Stimulated activated CD8-positive, alpha-beta memory T cell treated with anti-CD3 and anti-CD28 coated beads, Interleukin-7, amount 100 ng/mL, for 24 hours (primary cell): Measurements from ENCODE around the gene IMPACT.

Experiments used
- DNase-seq: peaks from one replicate; pipeline ENCODE4 v3.0.0-alpha.2; 2020; ENCODE audit warnings: low read depth

The IMPACT gene

DNA sequence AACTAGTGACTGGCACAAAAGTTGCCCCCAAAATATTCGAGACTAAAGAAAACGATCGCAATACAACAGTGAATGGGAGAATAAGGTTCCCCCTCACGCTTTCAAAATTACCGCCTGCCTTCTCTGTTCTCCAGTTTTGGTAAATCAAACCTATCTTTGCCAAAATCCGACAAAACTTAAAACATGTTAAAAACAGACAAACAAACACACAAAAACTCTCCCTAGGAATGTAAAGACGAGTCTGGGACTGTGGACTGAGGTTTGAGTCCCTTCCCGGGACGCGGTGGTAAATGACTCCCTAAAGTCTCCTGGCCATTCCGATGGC is 435 bp upstream of the IMPACT start:
- DNase-seq: no peak

DNA sequence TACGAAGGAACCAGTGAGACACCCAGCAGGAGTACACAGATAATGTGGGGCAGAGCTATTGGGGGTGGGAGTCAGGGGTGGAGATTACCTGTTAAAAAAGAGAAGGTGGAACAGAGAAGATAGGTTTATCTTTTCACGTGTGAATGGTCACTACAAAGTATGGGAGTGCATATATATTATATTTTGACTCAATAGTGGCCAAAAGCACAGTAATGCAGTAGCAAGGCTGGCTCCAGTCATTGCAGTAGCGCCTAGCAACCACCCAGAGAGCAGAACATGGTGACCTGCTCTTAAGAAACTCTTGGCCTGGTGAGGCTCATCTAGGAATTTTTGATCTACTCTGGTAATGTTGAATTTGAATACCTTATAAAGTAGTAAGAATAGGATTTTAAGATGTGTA is 1.0 kb downstream of the IMPACT start:
- no peak for DNase-seq

DNA sequence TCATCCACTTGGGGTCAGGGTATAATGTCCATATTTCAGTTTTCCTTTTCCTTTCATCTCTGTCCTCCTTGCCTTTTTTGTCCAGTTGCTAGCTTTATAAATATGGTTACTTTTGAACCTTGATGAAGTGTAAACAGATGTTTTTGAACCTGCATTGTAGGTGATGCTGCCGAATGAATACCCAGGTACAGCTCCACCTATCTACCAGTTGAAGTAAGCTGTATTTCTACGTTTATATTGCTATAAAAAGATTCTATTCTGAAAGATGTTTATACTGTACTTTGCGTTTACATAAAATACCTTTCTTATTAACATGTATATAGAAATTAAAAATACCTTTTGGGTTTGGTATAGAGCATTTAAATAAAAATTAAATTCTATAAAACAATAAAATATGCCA is 2.2 kb downstream of the IMPACT start:
- DNase-seq: no peak

DNA sequence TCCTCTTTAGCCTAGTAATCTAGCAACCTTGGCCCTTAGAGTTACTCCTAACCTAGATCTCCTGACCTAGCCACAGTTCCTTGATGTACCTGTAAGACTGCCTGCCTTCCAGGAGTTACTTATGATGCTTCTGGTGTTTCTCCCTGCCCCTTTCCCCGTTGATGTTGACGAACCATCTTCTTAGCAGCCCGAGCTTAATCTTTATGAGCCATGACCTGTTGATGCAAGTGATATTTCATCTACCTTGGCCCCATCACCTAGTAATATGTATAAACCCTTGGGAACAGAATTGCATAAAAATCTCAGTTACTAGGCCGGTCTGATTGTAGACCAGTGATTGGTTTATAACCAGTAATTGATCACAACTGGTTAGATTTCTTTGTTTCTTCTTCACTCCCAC is 2.7 kb downstream of the IMPACT start:
- DNase-seq: no peak

DNA sequence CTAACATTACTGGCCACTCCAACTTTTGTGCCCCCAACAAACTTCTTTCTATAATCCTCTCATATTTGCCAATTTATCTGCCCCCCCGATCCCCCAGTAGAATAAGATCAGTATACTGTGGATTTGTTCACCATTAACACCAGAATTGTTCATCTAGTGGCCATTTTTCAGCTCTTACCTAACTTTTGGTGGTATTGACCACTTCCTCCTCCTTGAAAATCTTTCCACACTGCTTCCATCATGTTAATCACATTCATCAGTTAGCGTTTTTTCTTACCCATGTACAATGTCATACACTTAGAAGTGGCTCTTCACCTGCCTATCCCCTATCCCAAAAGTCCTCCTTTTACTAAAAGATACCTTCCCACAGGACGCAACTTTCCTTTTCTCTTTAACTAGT is 6.1 kb downstream of the IMPACT start:
- DNase-seq: no peak

DNA sequence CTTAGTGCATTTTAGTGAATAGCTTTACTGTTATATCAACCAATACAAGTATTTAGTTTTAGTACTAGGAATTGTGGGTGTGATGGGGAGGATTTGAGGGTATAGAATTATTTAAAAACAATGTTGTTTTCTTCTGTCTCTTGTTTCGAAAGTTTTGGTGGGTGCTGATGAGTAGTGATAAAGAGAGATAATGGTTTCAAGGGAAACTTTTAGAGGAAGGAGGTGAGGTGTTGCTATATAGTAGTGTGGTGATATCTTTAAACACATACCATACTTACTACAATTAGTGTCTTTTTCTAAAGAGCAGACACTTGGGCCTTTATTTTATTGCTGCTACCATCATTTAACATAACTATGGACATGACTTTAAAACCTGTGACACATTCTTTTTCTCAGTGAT is 10.5 kb downstream of the IMPACT start:
- DNase-seq: no peak

DNA sequence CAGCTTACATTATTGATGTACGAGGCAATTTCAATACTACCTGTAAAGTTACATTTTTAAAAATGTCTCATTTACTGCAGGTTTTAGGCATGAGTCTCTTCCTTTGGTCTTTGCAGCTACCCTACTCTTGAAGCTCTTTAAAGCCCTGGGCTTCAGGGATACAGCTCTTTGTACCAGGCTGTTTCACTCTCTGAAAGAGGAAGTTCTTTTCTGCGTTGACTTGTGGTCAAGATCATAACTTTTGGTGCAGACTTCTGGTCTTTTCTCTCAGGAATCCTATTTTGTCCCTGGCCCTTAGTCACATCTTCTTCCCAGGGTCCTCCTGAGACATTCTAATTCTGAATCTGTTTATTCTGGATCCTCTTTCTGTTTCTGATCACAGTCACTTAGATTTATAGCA is 17.4 kb downstream of the IMPACT start:
- no peak for DNase-seq

DNA sequence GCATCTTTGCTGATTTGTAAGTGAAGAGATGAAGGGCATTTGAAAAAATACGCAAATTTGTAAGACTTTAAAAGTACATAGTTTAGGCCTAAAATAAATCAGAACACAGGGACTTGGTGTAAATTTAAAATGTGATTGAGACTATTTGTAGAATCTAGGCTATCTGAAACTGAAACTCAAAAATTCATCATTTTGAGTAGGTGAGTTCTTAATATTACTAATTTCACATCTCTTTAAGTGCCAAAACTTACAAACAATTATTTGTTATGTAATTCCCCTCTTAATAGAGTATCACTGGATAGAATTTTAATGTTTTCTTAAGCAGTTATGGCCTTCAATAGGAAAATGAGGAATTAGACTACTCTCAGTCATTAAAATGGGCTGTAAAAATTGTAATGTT is 20.0 kb downstream of the IMPACT start:
- no peak for DNase-seq

DNA sequence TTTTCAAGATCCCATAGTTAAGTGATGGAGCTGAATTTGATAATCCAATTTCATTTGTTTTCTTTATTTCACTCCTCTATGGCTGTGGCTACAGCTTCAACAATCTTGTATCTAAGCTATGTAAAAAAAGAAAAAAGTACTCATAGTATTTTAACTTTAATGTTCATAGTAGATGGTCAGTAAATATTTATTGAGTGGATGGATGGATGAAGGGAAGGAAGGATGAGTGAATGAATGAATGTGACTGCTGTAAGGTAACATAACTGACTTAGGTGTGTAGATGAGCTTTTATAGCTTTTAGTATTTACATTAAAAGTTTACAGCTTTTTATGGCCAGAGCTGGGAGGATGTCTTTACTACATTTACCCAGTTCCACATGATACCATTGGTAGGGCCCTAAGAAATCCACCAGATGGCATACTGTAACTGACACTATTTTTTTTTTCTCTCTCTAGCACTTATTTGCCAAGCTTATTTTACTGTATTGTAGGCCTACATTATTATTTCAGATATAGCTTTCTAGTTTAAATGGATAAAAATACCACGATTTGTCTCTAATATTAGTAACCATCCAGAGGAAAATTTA is 20.6 kb downstream of the IMPACT start:
- DNase-seq: no peak

DNA sequence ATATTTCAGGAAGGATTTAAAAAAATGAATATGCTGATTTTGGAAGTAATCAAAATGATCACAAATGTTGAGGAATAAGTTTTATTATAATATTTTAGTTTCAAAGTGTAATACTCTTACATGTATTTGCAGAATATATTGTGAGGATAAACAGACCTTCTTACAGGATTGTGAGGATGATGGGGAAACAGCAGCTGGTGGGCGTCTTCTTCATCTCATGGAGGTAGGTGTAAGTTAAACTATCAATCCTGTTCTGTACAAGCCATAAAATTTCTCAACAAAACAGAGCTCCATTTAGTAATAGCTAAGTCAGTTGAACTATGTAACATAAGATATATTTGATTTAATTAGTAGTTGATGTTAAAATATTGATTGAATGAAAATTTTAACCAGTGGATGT is 21.5 kb downstream of the IMPACT start:
- DNase-seq: no peak

DNA sequence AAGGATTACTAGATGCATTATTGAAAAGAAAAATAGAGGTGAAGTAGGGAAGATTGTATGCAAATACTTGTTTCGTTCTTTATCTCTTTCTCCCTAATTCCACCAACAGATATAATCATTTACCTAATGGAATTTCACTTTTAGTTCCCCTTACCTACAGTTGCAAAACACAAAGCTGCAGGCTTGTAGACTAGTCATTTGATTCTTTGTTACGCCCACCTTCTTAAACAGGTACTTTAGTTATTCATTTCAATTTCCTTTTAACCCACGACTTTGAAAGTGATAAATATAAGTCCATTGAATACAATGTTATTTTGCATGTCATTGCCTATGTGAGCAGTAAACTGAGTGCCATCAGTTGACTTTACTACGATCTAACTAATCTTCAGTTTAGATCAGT is 30.1 kb downstream of the IMPACT start:
- no peak for DNase-seq

DNA sequence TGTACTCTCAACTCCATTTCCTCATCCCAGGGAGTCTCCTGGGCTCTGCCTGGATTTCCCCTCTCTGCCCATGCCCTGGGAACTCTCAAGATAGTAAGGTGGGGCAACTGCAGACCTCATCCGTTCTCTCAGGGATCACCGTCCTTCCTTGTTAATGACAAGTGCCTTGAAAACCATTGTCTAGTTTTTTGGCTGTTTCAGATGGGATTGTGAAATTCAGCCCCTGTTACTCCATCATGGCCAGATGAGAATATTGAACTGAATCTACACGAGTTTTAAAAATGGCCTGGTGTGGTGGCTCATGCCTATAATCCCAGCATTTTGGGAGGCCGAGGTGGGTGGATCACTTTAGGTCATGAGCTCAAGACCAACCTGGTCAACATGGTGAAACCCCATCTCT is 33.3 kb downstream of the IMPACT start:
- DNase-seq: no peak

DNA sequence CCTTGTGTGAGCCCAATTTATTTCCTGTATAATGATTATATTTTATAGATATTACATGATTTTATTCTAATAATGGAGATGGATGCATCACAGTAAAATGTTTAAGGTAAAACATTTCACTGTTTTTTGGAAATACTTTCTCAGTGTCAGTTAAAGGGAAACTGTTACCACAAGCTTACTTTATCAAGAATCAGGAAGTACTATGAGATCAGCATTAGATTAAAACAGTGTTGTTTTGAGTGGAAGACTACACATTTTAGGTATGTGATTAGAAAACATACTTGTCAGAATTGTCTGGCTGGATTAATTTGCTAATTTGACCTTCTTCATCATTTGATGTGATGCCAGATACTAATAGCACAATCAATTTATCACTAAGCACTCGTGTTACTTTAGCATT is 33.9 kb downstream of the IMPACT start, which contains the start of gene HRH4:
Gene HRH4, plus strand, starts transcription at position 250 of the 400 bp plus-strand sequence. Its CDS starts 92 bp downstream, at position 342.
- no peak for DNase-seq

DNA sequence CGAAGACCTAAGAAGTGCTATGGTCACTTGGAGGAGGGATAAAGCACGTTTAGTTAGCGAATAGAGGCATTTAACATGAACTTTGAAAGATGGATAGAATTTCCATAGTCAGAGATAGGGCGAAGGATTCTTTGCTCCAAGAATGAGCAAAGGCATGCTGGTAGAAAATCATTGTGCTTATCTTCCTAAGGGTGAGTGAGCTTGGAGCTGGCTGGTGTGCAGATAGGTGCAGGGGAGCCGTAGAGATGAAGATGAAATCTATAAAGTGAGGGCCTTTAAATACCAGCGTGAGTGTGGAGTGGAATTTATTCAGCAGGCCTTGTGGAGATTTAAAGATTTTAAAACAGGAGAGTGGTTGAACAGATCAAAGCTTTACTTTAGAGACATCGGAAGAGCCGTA is 35.5 kb downstream of the IMPACT start:
- DNase-seq: no peak

DNA sequence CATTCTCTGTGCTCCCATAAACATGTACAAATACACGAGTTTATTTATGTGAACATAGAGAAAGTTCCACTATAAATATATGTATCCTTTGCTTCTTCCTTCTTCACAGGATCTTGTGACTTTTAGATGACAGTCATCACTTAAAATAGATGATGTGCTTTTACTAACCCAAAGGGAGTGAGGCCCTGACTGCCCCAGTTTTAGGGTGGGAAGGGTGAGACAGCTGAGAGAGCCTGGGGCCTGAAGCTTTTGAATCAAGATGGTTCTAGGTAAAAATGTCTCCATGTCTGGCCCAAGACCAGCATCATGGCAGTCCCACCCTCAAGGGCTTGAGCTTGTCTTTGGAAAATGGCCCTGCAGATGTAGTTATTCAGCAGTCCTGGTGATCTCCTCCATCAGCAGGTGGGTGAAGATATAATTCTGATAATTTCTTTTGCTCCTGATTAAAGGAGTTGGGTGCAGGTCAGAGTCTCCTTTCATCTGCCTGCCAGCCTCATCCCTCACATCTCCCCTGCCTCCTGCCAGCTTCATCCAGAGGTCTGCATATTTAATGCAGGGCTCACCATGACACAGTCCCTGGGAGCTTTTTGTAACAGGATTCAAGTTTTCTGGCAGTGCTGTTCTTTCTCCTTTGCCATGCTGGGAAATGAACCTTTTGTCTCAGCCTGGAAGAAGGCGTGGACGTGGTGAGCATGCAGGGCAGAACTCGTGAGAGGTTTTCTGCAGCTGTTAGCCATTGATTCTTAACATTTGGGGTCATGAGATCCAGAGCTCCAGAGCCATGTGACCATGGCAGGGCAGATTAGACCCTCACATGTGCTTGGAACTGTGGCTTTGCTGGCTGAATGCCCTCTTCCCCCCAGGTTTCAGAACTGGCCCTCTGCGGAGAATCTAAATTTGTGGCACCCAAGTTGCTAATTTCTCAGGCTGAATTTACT is 36.6 kb downstream of the IMPACT start:
- DNase-seq: no peak

DNA sequence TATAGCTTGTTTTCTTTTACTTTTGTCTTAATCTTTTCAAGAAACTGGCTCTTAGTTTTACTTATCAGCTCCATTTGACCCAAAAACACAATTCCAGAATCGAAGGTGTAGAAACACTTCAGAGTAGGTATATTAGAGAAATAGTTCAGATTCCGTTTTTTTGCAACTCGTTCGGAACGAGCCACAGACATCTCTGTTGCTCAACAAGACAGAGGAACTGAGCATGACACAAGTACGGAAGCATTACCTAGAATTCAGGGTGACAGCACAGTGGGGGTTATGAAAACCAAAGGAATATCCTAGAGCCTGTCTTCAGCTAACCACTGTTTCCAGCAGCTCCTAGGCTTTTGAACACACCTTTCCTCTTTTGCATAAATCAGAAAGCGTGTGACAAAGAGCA is 39.0 kb downstream of the IMPACT start:
- DNase-seq: no peak

DNA sequence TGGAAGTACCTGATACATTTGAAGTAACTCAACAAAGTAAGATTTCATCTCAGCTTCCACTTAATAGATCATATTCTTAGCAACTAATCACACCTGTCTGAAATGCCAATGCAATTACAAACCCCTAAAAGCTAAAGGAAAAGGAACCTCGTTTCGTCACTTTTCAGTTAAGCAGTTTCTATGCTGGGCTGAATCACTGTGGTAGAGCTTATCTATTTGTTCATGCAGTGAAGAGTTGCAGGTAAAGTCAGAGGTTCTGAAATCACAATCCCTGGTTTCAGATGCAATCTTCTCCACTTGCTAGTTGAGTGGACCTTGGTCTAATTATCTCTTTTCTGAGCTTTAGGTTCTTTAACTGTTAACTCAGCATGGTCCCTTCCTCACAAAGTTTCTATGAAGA is 40.3 kb downstream of the IMPACT start:
- no peak for DNase-seq

DNA sequence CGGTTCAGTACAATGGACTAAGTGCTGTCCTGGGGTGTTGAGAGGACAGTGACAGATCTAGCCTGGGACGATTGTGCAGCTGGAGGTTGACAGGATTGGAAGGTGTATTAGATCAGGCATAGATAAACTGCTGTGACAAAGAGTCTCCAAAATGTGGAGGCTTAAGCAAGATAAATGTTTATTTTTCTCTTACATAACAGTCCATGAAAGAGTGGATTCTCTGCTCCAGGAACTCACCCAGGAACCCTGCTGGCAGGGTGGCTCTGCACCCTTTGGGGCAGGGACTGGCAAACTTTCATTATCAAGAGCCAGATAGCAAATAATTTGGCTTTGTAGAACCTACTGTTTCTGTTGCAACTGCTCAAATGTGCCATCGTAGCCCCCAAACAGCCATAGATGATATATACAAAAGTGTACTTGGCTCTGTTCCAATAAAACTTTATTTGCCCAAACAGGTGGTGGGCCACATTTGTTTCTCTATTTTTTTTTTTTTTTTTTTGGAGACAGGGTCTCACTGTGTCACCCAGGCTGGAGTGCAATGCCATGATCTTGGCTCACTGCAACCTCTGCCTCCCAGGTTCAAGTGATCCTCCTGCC is 43.6 kb downstream of the IMPACT start:
- DNase-seq: no peak

DNA sequence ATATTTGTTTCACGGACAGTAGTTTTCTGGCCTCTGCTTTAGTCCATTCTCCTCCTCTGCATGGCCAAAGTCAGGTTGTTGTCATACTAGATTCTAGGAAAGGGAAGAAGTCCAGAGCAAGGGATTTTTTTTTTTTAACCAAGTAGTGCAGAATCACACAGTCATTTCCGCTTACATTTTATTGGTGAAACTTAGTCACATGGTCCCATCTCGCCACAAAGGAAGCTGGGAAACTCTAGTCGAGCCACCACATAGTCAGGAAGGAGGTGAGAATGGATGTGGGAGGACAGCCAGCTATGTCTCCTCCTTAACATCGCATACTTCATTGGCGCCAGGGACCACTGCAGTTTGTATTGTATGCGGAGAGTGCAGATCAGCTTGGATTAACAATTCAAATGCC is 44.3 kb downstream of the IMPACT start:
- DNase-seq: no peak

DNA sequence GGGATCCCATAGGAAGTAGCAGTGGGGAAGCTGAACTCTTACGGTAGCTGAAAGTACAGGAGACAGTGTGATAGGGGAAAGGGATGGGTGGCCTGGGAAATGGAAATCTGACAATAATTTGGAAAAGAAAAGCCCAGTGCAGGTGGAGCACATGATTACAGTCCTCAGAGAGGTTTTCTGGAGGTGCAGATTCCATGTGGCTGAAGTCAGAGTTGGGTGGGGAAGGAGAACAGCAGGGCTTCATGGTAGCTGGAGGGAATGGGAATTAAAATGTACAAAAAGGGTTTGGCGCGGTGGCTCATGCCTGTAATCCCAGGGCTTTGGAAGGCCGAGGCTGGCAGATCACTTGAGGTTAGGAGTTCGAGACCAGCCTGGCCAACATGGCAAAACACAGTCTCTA is 46.1 kb downstream of the IMPACT start:
- no peak for DNase-seq

DNA sequence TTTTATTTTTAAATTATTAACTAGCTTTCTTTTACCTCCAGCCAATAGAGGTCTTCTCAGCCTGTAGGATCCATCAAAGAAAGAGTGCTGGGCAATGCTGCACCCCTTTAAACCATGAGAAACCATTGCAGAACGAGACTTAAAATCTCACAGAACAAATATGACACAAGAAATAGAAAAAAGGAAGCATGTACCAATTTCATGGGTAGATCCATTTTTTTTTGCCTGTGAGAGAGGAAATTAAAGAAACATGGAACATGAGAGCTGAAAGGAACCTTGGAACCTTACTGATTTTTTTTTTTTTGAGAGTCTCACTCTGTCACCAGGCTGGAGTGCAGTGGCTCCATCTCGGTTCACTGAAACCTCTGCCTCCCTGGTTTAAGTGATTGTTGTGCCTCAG is 47.9 kb downstream of the IMPACT start:
- DNase-seq: no peak

DNA sequence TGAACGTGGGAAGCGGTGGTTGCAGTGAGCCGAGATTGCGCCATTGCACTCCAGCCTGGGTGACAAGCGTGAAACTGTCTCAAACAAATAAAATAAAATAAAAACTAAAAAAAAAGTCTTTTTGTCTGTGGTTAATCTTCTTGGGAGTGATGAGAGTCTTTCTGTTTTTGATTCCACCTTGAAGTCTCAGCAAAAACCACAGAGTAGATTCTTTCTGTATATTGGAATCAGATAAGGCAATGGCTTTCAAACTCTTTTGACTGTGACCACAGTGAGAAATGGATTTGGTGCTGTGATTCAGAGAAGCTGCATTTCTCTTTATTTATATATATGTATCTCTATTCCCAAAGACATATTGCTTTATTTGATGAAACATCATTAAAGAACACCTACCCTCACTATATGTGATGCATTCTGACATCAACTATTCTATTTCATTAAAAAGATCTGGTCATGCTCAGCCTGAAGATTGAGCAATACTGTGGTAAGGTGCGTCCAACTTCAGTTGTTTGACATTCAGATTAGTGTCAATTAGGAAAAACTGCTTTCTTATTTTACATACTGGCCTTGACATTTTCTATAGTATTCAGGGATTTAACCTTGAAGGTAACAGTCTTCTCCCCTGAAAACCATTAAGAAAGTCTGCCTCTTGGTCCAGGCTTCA is 49.6 kb downstream of the IMPACT start:
- DNase-seq: no peak

DNA sequence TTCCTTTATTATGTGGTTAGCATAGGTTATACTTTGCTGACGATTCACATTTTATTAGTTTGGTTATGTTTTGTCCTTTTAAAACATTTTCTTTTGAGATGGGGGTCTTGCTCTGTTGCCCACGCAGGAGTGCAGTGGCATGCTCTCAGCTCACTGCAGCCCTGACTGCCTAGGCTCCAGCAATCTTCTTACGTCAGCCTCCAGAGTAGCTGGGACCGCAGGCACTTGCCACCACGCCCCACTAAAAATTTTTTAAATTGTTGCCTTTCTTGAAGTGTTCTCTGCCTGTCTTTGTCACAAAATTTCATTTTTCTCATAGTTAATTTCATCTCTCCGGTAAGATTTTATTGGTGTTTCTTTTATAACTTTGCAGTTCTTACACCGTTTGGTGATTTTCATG is 52.9 kb downstream of the IMPACT start:
- no peak for DNase-seq
